Stimulated activated CD4-positive, alpha-beta T cell treated with anti-CD3 and anti-CD28 coated beads, Interleukin-1b, Interleukin-23, amount 100 ng/mL, for 48 hours (primary cell): Measurements from ENCODE around the gene FOXRED1.
A peak's percentile ranks its signal among the peaks of the same experiment; 100 is the strongest.
"Not testable (repeated sequence)": the region's sequence is repeated elsewhere in the genome, so short reads cannot be mapped to it uniquely, and the experiment has no call there.

ENCODE experiments used
- DNase-seq: peaks from one replicate; pipeline ENCODE4 v3.0.0-alpha.2; 2020

The FOXRED1 gene

DNA sequence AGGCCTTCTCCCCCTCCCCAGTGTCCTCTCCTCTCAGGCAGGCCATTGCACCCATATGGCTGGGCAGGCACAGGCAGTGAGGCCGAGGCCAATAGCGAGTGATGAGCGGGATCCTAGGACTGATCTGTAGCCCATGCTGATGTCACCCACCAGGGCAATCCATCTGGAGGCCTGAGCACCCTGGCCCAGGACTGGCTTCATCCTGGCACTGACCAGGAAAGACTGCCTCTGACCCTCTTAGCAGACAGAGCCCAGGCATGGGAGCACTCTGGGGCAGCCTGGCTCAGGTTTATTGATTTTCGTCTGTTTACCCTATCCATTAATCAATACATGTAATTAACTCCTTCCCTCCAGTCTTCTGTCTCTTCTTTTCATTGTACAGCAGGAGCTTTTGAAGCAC, 8.8 kb downstream of the FOXRED1 start:
- DNase-seq = no peak

DNA sequence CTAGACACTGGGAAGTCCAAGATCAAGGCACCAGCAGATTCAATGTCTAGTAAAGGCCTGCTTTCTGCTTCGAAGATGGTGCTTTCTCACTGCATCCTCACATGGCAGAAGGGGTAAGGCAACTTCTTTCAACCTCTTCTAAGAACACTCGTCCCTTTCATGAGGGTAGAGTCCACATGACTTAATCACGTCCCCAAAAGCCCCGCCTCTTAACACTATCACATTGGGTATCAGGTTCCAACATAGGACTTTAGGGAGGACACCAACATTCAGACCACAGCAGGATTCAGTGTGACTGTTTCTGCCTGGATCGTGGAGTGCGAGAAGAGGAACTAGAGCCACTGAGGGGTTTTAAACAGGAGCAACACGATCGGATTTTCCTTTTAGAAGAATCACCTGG, 10.2 kb downstream of the FOXRED1 start:
- DNase-seq = no peak

DNA sequence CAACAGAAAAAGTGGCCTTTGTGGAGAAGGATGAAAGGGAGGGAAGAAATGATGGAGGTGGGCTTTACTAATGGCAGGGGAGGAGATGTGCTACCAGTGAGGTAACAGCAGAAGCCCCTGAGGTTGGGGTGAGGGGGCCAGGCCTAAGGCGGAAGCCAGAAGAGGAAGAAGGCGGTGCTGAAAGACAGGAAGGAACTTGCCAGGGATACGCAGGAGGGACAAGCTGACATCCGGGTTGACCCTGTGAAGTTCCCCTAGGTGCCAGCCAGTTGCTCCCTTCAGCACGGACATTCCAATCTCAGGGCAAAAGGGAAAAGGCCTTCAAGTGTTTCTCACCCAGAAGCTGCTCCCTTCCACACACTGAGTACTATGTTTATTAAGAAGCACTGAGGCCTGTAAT, 11.6 kb downstream of the FOXRED1 start:
- DNase-seq = no peak

DNA sequence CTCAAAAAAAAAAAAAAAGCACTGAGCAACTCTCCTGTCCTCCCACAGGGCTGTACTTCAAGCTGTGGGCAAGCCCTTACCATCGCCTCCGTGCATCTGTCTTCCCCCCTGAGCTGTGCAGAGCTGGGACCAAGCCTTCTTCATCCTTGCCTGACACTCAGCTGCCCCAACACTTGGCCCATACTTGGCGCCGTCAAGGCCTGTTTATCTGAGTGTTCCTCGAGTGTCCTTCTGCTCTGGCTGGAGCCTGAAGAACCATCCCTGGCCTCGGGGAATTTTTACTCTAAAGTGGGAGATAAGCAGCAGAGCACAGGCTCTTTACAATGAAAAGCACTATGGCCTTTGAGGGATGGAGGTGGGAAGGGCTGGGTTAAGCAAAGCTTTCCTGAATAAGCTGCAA, 12.3 kb downstream of the FOXRED1 start:
- no peak for DNase-seq

DNA sequence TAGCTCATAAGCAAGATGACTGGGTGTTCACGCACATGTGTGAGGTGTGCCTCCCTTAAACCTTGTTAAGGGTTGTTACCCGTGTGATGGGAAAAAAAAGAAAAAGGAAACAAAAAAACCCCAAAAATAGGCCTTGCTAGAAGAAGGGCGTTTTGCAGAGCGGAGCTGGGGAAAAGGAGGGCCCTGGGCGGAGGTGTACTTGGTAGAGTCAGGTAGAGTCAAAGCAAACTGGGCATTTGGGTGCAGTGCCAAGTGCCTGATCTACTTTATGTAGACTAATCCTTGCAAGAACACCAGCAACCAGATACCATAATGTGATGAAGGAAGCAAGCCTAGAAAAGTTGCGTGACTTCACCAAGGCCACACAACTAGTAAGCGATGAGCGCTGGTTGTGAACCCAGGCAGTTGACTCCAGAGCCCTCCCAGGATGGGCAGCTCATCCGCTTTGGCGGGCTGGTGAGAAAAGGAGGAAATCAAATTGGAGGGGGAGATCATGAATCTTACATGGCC, 12.8 kb downstream of the FOXRED1 start:
- no peak for DNase-seq

DNA sequence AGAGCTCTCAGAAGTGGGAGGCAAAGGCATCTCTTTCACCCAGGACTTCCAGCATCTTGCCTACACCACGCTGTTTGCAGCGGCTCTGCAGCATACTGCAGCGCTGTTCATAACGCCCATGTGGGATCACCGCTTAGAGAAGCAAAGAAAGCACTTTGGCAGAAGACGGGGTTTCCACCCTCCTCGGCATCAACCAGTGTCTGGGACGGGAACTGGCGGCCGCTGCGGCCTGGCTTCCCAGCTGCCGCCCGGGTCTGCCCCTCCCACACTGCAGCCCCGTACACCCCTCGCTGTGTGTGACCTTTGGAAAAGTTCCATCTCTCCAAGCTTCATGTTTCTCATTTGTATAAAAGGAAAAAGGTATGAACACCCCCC, 13.4 kb downstream of the FOXRED1 start:
- DNase-seq = peak; percentile 33

DNA sequence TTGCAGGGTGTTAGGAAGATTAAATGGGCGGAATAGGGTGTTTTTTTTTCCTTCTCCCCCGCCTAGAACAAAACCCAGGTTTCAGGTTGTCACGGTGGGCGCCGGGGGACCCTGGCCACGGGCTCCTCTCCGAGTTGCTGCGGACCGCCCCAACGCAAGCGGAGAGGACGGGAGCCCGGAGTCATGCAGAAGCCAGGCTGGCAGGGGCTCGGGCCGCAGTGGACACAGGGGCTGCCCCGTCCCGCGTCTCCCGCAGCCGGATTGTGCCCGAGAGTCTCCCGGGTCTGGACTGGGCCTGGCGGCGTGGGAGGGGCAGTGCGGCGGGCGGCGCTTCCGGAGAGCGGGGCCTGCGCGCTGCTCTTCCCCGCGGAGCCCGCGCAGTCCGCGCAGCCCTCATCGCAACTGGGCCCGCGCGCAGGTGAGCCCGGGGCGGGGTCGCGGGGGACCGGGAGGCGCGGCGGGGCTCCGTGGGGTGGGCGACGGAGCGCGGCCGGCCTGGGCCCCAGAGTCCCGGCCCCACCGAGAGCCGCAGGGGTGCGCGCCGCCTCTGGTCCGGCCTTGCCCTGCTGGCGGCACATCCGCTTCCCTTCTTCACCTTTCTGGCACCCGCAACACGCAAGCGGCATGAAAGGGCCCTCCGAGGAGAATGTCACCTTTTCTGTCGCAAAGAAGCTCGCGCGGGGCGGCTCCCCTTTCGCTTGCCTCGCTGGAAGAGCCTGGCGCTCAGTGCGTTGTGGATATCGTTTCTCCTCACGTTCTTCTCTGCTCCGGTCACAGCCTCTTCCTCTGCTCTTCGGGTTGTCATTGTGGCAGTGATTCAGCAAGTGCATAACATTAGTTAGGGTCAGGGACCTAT, 14.0 kb downstream of the FOXRED1 start, which contains the start of gene TIRAP:
Gene TIRAP, plus strand, starts transcription at position 358 of the 856 bp plus-strand sequence. CDS start 7,802 bp downstream, outside the sequence.
- peak; percentile 58 for DNase-seq

DNA sequence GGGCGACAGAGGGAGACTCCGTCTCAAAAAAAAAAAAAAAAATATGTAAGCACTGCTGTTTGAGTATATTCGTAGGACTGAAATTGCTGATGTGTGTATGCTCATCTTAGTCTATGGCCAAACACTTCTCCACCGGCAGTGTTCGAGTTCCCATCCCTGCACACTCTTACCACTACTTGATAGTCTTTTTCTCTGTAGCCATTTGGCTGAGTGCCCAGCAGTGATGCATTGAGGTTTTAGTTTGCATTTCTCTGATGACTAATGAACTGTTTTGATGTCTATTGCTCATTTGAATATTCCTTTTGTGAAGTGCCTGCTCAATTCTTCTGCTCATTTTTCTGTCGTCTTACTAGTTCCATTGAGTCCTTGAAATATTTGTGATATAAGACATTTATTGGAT, 15.9 kb downstream of the FOXRED1 start:
- peak; percentile 90 for DNase-seq

DNA sequence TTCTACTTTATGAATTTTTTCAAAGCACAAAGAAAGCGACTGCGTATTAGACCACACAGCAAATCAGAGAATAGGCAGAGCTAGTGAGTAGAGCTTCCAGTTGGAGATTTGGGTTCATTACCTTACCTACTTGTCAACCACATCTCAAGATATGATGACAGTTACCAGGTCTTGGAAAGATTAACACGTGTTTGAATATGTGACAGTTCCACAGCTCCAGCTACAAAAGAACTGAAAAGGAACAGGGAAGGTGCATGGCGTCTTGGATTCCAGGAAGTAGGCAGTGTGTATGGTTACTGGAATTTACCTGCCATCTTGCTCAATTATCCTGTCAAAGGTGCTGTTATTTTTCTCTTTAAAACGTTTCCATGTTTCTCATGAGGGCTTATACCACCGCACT, 19.3 kb downstream of the FOXRED1 start:
- DNase-seq = no peak

DNA sequence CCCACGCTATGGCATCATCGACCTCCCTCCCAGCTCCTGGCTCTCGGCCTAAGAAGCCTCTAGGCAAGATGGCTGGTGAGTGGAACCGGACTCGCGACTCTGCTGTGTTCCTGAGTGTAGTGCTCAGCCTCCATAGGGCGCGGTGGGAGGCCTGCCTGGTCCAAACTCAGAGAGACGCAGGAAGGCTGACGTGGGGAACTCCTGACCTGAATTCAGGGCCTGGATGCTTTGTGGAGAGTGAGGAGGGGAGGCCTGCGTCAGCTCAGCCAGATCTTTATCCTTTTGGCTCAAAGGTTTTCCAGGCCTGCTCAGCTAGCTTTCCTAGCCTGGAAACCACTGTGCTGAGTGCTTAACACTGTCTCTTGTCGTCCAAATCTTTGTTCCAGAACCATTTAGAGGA, 21.9 kb downstream of the FOXRED1 start:
- no peak for DNase-seq

DNA sequence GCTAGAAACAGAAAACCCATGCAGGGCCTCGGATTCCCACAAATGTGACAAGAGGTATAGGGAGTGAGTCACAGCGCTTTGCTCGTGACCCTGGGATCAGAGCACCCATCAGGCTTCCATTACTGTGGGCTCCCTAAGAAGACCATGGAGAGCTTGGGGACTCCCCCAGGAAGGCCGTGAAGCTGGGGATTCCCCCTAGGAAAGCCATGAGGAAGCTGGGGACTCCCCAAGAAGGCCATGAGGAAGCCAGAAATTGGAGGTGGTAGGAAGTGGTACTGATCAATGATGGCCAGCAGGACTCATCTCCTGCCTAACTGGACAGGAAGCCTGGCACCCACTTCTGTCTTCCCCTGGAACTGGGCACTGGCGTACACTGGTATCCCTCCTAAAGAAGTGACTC, 24.8 kb downstream of the FOXRED1 start:
- DNase-seq = no peak

DNA sequence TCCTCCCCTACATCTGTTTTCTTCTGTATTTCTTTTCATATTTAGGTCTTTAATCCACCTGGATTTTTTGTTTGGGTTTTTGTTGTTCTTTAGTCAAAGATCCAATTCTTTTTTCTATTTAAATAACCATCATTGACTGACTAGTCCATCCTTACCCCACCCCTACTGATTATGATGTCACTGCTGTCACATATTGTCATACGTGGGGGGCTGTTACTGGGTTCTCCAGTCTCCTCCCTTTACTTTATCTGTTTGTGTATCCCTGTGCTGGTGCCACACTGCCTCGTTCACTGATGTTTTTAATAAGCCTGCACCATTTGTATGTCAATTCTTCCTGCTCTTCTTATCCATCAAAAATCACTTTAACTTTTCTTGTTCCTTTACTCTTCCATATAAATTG, 28.1 kb downstream of the FOXRED1 start:
- no peak for DNase-seq

DNA sequence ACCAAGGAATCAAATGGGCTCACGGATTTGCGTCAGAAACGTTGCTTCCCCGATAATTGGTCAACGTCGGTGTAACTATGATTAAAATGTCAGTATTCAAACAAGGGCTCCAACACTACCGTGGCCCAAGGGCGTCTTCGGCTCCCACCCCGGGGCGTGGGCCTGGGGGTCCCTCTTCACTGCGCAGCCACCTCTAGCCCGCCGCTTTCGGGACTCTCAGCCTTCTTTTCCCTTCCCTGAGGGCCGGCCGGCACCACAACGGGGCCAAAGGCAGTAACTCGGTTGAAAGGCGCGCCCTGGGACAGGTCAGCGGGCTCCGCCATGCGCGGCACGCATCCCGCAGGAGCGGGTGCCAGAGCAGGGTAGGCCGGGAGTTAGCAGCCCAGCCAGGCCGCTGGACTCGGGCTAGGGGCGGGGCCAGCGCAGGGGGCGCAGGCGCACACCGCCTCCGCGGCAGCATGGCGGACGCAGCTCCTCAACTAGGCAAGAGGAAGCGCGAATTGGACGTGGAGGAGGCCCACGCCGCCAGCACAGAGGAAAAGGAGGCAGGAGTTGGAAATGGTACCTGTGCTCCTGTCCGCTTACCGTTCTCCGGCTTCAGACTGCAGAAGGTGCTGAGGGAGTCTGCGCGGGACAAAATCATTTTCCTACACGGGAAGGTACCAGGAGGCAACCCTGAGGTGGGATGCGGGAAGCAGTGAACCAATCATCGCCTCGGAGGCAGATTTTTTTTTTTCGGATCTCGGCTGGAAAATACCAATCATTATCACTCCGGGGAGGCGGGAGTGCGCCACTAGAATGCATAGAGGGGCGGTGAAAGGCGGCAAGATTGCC, 34.9 kb downstream of the FOXRED1 start, which contains the start of gene DCPS:
Gene DCPS, plus strand, starts transcription at position 438 of the 834 bp plus-strand sequence. Its CDS starts 21 bp downstream, at position 459.
- DNase-seq = peak; percentile 87

DNA sequence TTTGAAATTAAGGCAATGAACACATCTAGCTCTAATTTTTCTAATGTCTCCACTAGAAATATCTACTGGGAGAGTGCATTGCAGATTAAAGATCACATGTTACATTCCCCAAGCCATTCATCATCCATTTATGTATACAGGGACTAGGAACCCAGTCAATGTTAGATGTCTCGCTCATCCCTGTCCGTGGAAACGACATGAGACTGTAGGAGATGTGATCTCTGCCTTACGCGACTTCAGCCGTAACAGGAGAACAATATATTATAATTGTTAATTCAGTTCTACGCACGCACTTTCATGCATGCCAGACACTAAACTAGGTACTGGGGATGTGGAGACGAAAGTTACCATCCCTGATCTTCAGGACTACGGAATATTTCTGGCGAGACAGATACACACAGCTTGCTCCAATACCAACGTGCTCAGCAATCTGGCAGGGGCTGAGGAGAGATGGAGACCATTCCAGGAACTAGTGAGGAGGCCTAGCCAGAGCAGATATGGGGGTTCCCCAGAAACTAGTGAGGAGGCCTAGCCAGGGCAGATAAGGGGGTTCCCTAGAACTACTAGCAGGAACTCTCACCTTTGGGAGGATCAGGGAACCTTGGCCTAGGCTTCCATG, 35.6 kb downstream of the FOXRED1 start:
- DNase-seq = no peak

DNA sequence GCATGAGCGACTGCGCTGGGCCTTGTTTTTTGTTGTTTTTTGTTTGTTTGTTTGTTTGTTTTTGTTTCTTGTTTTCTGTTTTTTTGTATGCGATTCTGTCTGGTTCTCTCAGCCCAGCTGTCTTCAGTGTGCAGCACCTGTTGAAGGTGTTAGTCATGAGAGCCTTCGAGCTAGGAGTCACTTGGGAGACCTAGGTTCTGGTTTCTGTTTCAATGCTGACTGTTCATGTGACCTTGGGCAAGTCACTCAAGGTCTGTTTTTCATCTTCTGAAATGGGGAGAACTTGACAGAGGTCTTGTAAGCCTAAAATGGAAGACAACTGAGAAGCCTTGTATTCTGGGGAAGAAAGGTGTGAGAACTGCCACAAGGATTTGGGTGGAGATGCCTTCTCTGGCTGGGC, 36.7 kb downstream of the FOXRED1 start:
- peak; percentile 52 for DNase-seq

DNA sequence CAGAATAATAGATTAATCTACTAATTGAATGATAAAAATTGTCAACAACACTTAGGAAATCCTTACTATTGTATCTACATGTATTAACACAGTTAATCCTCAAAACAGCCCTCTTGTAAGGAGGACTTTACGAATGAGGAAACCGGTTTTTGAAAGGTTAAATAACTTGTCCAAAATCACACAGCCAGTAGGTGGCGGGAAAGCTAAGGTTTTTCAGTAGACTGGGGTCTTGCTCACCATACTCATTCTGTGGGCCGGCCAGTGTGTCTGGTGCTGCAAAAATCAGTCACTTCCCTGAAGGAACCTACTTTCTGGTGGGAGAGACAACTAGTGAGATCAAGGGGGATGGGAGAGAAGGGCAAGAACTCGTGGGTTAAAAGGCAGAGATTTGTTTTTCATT, 38.8 kb downstream of the FOXRED1 start:
- no peak for DNase-seq

DNA sequence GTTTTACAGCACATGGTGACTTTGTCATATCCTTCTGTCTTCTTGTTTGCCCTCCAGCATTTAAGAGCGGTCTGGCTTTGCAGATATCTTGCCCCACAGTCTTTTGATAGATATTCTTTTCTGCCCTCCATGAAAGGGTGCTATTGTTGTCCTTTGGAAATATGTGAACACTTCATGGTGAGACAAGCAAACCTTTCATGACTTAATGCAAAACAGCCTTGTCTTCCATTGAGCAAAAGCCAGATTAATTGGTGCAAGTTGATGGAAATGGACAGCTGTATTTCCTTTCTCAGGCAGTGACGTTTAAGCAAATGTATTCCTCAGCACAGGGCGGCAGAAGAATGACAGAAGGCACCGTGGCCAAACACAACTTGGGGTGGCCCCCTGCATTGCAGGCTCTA, 39.3 kb downstream of the FOXRED1 start:
- DNase-seq = no peak

DNA sequence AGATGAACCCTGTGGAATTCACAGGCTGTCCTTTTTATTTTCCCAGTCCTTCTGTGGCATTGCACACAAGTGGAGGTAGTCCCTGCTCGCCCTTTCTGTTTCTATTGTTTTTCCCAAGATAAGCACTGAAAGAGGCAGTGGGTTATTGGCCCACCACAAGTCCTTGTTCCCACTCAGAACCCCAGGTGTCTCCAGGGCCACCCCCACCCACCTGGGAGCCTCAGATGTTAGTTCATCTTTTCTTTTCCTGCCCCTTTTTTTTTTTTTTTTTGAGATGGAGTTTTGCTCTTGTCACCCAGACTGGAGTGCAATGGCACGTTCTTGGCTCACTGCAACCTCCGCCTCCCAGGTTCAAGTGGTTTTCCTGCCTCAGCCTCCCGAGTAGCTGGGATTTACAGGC, 39.8 kb downstream of the FOXRED1 start:
- not testable (repeated sequence) for DNase-seq

DNA sequence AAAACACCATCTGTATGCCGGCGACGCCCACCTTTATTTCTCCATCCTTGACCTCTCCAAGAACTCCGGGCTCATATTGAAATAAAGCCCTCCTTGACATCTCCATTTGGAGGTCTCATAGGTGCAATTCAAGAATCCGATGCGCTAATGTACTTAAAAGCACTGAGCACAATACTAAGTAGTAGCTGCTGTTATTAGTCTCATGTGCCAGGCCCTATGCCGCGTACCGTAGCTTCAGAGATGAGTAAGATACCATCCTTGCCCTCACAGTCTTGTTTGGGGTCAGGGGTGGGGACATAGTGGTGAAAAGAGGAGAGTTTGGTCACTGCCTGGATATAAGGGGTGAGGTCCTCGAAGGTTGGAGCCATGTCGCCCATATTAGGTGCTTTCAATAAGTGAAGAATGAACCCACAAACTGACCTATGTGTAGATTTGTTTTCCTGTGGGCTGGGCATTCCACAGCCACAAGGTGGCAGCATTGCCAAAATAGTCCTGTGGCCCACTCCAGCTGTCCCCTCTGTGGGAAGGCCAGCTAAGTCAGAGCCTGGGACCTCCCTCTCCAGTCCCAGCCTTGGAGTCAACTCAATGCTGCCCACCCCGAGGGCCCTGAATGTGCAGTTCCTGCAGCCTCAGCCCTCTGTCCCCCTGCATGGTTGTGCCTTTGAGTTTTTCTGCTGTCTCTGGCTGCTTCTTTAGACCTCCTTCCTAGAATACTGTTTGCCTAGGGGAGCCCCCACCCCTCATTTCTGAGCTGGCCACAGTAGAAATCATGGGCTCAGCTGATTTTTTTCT, 41.4 kb downstream of the FOXRED1 start:
- peak; percentile 55 for DNase-seq

DNA sequence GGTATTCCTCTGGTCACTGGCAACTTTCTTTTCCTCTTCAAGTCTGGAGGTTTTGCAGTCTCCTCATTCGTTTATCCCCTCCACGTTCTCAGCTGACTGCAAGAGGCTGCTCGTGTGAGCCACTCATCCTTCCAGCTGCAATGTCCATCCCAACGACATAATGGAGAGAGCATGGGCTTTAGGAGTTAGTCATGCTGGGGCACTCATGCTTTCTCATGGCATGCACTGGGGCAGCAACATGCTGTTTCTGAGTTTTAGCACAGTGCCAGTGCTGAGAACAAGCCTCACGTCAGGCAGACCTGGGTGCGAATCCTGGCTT, 42.0 kb downstream of the FOXRED1 start:
- DNase-seq = no peak

DNA sequence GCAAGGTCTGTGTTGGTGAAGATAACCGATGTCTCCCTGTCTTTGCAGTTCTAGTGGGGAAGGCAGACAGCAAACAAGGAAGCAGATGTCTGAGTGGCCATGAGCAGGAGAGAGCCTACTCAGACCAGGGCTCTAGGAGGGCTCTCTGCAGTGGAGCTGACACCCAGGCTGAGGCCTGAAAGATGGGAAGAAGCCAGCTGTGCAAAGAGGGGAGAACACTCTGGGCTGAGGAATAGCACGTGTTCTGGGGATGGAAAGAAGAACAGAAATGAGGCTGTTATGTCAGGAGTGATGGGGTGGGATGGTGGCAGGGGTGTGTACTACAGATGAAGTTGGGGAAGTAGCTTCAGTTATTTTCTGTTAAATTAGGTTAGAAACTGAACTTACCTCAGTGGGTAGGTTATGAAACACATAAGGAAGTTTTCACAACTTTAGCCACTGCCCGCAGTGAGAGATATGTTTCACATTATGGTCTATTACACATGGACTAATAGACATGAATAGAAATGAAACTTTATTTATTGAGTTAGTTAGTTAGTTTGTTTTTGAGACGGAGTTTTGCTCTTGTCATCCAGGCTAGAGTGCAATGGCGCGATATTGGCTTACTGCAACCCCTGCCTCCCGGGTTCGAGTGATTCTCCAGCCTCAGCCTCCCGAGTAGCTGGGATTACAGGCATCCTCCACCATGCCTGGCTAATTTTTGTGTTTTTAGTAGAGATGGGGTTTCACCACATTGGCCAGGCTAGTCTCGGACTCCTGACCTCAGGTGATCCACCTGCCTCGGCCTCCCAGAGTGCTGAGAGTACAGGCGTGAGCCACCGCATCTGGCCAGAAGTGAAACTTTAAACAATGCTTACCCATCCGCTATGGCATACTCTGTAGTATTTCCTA, 42.7 kb downstream of the FOXRED1 start:
- no peak for DNase-seq

DNA sequence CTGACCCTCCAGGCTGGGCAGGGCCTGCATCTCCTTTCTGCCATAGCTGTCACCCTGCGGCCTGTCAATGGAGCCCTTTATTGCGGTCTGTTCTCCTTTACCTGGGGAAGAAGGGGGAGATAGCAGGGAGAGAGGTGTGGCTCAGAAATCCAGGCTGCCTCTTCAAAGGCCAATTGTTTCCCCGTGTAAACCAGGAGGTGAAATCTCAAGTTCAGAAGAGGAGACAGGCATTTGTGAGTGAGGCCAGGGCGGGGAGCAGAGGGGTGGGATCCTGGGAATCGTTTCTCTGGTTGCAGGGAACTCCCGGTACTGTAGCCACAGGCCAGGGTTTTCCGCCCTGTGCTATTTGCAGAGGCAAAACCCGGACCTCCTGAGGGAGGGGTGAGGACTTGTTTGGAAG, 44.0 kb downstream of the FOXRED1 start:
- DNase-seq = no peak
